Stimulated activated CD8-positive, alpha-beta memory T cell treated with anti-CD3 and anti-CD28 coated beads, Interleukin-15, amount 100 ng/mL, for 24 hours (primary cell): ENCODE data around the gene ZNF578.
"Not testable (repeated sequence)": the region's sequence is repeated elsewhere in the genome, so short reads cannot be mapped to it uniquely, and the experiment has no call there.

ENCODE experiments used
- DNase-seq: peaks from one replicate; pipeline ENCODE4 v3.0.0-alpha.2; 2020; ENCODE audit warnings: low read depth

The ZNF578 gene

DNA sequence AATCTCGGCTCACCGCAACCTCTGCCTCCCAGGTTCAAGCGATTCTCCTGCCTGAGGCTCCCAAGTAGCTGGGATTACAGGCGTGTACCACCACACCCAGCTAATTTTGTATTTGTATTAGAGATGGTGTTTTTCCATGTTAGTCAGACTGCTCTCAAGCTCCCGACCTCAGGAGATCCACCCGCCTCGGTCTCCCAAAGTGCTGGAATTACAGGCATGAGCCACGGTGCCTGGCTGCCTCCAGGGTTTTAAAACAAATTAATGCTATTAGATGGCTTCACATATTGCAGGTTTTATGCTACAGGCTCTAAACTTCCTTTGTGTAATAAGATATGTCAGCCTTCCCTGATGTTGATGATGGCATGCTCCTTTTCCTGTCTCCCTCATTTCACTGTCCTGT lies 108.3 kb downstream of the ZNF578 start:
- not testable (repeated sequence) for DNase-seq
